ENCODE results near the gene TSPAN4. TPM values are rescaled to one million over a fixed set of nuclear protein-coding genes. Genes with fewer than 3 reads are reported as not detected.

TSPAN4 gene
- total and polyA plus RNA-seq, 2 of the 13 experiments (the other 11 are each of a cell fraction or from before 2014, with no cell fraction given) = 31.7 to 68.3 TPM

DNA sequence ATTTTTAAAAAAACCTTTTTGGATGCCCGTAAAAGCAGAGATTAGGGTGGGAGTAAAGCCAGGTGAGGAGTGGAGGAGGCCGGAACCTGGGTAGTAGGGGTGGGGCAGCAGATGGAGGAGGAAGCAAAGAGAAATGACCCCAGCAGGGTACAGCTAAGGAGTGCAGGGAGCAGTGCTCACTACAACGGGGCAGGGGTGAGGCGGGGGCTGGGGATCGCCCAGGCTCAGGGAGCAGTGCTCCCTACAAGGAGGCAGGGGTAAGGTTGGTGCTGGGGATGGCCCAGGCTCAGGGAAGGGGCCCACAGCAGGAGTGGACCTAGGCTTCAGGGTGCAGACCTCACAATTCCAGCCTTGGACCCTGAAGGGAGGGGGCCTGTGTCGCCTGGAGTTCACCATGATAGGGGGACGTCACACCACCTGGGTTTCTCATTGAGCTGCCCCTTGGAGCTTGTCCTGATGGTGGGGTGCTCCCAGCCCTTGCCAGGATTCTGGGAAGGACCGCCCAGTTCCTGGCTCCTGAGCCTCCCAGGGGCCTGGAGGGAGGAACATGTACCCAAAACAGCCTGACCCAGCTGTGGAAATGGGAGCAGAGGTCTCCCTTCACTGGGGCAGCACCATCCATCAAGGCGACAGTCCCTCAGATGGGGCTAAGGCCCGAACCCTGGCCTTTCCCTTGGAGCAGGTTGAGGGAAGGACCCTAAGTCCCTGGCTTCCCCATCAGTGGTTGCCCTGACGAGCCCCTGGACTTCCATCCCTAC is 26.8 kb upstream of the TSPAN4 start:
- BruUV-seq (replicated peaks) = no TSS peak
- H3K9ac ChIP-seq (ENCODE audit: insufficient read depth, low read depth, low read length) = no peak overlapping the region
- no peak overlapping the region for H3K27ac ChIP-seq (ENCODE audit: extremely low read length, insufficient read depth, low read length)
- H3K4me3 ChIP-seq (replicated peaks in 1 of 3; ENCODE audit: insufficient read depth in 1 of 3, low read depth in 2 of 3, low read length in 3 of 3) = no peak overlapping the region
- H3K4me2 ChIP-seq (ENCODE audit: low read depth, low read length) = no peak overlapping the region
- peaks cover 19% of the 10 kb centered on the region for H3K79me2 ChIP-seq (ENCODE audit: insufficient read depth, low read length)
- H3K27me3 ChIP-seq (ENCODE audit: control insufficient read depth in 1 of 2, insufficient read depth in 2 of 2, low read length in 2 of 2) = no peaks in the 10 kb centered on the region; a peak in 1 of 5 replicates
- in situ Hi-C loops (cut with HindIII; ENCODE audit: extremely low pct_ligation_motif_present, low pct_unique_long_range_greater_than_20kb) (no loop called here), intact Hi-C loops (cut with micrococcal nuclease; ENCODE audit: unreplicated experiment) (no loop called here)
- DNase-seq (ENCODE audit: low spot score) = no peak
- peaks cover 24% of the 10 kb centered on the region for H4K20me1 ChIP-seq (ENCODE audit: insufficient read depth, low read length)
- no peak overlapping the region for H2AFZ ChIP-seq (ENCODE audit: low read length)
- H3K36me3 ChIP-seq (replicated peaks in 1 of 2; ENCODE audit: control insufficient read depth in 1 of 2, insufficient read depth in 2 of 2, low read length in 2 of 2) = peaks cover 20 to 27% of the 10 kb centered on the region in 2 experiments
- TF ChIP-seq TMF1 (CRISPR knock-in tag; IDR thresholded peaks at IDR 0.05; ENCODE audit: low read depth) = no peak
- TF ChIP-seq AGO2 (optimal IDR thresholded peaks at IDR 0.05; ENCODE audit: low read depth, low read length) = peak; percentile 72
- no peak for TF ChIP-seq SETDB1 (CRISPR knock-in tag; IDR thresholded peaks at IDR 0.05; ENCODE audit: borderline replicate concordance)
- no peak for TF ChIP-seq ZBTB3 (CRISPR knock-in tag; IDR thresholded peaks at IDR 0.05; ENCODE audit: borderline replicate concordance, low read depth)
- TF ChIP-seq REPIN1 (CRISPR knock-in tag; IDR thresholded peaks at IDR 0.05; ENCODE audit: borderline replicate concordance, low read depth) = no peak
- TF ChIP-seq PCBP1 (IDR thresholded peaks at IDR 0.05; ENCODE audit: borderline replicate concordance, low read depth, low read length) = no peak
- TF ChIP-seq MZF1 (CRISPR knock-in tag; IDR thresholded peaks at IDR 0.05; ENCODE audit: borderline replicate concordance) = no peak
- ChIA-PET CTCF (ENCODE audit: low intra/inter-chr PET ratio, low total read pairs) (no interaction called here), POLR2A (interaction anchor here (0.7 to 9.2 kb wide), 4 partner anchors 10 to 136 kb away, joined by 3 to 264 read pairs (median 6); partner anchors contain the start of genes CD151, CRACR2B and PIDD1)
- no peaks in the 10 kb centered on the region for H3K9me3 ChIP-seq (ENCODE audit: low read length)
- ATAC-seq = no peak
- no peak for FAIRE-seq
- H3K4me1 ChIP-seq (ENCODE audit: insufficient read depth, low read length) = peaks cover 40% of the 10 kb centered on the region
- 84% methylated on average over 7 of the region's 11 CpGs for WGBS (ENCODE audit: low lambda C conversion rate)

DNA sequence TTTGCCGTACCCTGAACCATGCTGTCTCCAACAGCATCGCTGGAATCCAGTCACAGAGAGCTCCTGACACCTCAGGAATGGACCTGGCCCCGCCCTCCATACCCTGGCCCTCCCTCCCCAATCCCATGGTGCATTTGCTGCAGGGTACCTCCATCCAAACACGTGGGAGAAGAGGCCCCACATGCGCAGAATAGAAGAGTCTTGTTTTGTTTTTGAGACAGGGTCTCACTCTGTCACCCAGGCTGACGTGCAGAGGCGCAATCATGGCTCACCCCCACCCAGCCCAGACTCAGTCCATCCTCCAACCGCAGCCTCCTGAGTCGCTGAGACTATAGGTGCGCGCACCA is 26.2 kb upstream of the TSPAN4 start:
- peaks cover 40% of the 10 kb centered on the region for H3K4me1 ChIP-seq (ENCODE audit: insufficient read depth, low read length)

More for the DNA sequence above, 26.2 kb upstream of the TSPAN4 start:
- TF ChIP-seq, protein P1, sequence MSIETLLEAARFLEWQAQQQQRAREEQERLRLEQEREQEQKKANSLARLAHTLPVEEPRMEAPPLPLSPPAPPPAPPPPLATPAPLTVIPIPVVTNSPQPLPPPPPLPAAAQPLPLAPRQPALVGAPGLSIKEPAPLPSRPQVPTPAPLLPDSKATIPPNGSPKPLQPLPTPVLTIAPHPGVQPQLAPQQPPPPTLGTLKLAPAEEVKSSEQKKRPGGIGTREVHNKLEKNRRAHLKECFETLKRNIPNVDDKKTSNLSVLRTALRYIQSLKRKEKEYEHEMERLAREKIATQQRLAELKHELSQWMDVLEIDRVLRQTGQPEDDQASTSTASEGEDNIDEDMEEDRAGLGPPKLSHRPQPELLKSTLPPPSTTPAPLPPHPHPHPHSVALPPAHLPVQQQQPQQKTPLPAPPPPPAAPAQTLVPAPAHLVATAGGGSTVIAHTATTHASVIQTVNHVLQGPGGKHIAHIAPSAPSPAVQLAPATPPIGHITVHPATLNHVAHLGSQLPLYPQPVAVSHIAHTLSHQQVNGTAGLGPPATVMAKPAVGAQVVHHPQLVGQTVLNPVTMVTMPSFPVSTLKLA (IDR thresholded peaks at IDR 0.05) = peak; percentile 43
- TF ChIP-seq HES4 (CRISPR knock-in tag; IDR thresholded peaks at IDR 0.05; ENCODE audit: borderline replicate concordance) = no peak
- DNase-seq (ENCODE audit: low spot score) (no peak), FAIRE-seq (no peak), ATAC-seq (no peak)
- intact Hi-C loops (cut with micrococcal nuclease; ENCODE audit: unreplicated experiment) = no loop called here
- no peak overlapping the region for H3K9ac ChIP-seq (ENCODE audit: insufficient read depth, low read depth, low read length)
- H3K4me3 ChIP-seq (replicated peaks in 1 of 3; ENCODE audit: insufficient read depth in 1 of 3, low read depth in 2 of 3, low read length in 3 of 3) = no peak overlapping the region
- H3K36me3 ChIP-seq (replicated peaks in 1 of 2; ENCODE audit: control insufficient read depth in 1 of 2, insufficient read depth in 2 of 2, low read length in 2 of 2) = peaks cover 20 to 22% of the 10 kb centered on the region in 2 experiments
- ChIA-PET POLR2A (interaction anchor here (1.3 to 9.2 kb wide), 3 partner anchors 11 to 136 kb away, joined by 3 to 264 read pairs (median 7); partner anchors contain the start of genes CD151, CRACR2B and PIDD1), CTCF (ENCODE audit: low intra/inter-chr PET ratio, low total read pairs) (no interaction called here)
- H2AFZ ChIP-seq (ENCODE audit: low read length) = no peak overlapping the region
- H3K79me2 ChIP-seq (ENCODE audit: insufficient read depth, low read length) = peaks cover 19% of the 10 kb centered on the region
- no peak overlapping the region for H3K27ac ChIP-seq (ENCODE audit: extremely low read length, insufficient read depth, low read length)
- no TSS peak for BruUV-seq (replicated peaks)
- no peaks in the 10 kb centered on the region for H3K9me3 ChIP-seq (ENCODE audit: low read length)
- in situ Hi-C loops (cut with HindIII; ENCODE audit: extremely low pct_ligation_motif_present, low pct_unique_long_range_greater_than_20kb) = no loop called here
- no peaks in the 10 kb centered on the region; a peak in 1 of 5 replicates for H3K27me3 ChIP-seq (ENCODE audit: control insufficient read depth in 1 of 2, insufficient read depth in 2 of 2, low read length in 2 of 2)
- peaks cover 24% of the 10 kb centered on the region for H4K20me1 ChIP-seq (ENCODE audit: insufficient read depth, low read length)
- no peak overlapping the region for H3K4me2 ChIP-seq (ENCODE audit: low read depth, low read length)
- WGBS (ENCODE audit: low lambda C conversion rate) = 75% methylated on average over 11 of the region's 11 CpGs
